Measurements from ENCODE around the gene MAST3. TPM values are rescaled to one million over a fixed set of nuclear protein-coding genes. Genes with fewer than 3 reads are reported as not detected.

The MAST3 gene
- total RNA-seq, 1 donor from 2014 or later: 16.6 TPM

- H3K27ac Mint-ChIP-seq: no peak overlapping the region
- no peaks in the 10 kb centered on the region for H3K27me3 Mint-ChIP-seq (ENCODE audit: low read depth)
- no peaks in the 10 kb centered on the region for H3K9me3 Mint-ChIP-seq
- peaks cover 13% of the 10 kb centered on the region for H3K36me3 Mint-ChIP-seq (ENCODE audit: low read depth)
- peaks cover 2% of the 10 kb centered on the region for H3K4me1 Mint-ChIP-seq (ENCODE audit: low read depth)
- intact Hi-C loops (cut with micrococcal nuclease): loop anchor here (10.0 kb wide), 1 partner anchor 157 kb away; the partner anchor contains the start of gene ARRDC2
- peak overlapping the region; percentile 5 for H3K4me3 Mint-ChIP-seq (ENCODE audit: low read depth)
- no peak for DNase-seq (ENCODE audit: low spot score)
Observed at GRCh38 chr19:18161636-18162002, 64.0 kb downstream of the MAST3 start.

DNA sequence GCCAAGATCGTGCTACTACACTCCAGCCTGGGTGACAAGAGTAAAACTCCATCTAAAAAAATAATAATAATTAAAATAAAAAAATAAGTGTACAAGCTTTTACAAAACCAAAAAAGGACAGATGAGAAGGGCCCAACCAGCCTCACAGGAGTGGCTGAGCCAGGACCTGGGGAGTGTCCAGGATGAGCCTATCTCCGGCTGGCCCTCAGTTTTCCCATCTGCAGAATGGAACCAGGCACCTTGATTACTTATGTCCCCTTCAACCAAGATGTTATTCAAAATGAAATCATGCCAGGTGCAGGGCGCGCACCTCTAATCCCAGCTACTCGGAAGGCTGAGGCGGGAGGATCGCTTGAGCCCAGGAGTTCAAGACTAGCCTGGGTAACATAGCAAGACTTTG is 66.5 kb downstream of the MAST3 start:
- Mint-ChIP-seq H3K36me3 (ENCODE audit: low read depth) (peaks cover 21% of the 10 kb centered on the region), H3K4me1 (ENCODE audit: low read depth) (peaks cover 2% of the 10 kb centered on the region), H3K27ac (no peak overlapping the region), H3K27me3 (ENCODE audit: low read depth) (no peaks in the 10 kb centered on the region), H3K9me3 (no peaks in the 10 kb centered on the region), H3K4me3 (ENCODE audit: low read depth) (no peak overlapping the region)
- intact Hi-C loops (cut with micrococcal nuclease): loop anchor here (10.0 kb wide), 1 partner anchor 159 kb away; the partner anchor contains the start of gene ARRDC2
- no peak for DNase-seq (ENCODE audit: low spot score)

DNA sequence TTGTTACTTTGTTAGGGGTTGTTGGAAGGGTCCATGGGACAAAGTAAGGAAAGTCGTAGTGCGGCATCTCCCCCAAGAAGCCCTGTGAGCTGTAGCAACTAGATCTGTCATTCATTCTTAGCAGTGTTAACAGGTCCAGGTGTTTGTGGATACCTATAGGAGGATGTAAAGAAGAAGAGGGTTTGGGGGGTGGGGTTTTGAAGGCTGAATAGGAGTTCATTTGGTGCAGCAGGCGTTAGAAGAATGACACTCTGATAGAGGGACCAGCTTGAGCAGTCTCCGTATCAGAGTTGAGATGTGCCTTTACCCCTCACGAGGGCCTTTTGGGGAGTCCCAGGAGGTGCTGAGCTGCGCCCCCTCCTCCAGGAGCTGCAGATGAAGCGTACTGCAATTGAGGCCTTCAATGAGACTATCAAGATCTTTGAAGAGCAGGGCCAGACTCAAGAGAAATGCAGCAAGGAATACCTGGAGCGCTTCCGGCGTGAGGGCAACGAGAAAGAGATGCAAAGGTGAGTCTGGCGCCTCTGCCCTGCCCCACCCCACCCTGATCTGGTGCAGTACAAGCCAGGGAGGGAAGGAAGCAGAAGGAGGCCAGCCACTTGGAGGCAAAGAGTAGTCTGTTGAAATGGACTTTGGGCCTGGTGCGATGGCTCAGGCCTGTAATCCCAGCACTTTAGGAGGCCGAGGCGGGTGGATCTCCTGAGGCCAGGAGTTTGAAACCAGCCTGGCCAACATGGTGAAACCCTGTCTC is 68.4 kb downstream of the MAST3 start:
- Mint-ChIP-seq H3K27me3 (ENCODE audit: low read depth) (no peaks in the 10 kb centered on the region), H3K4me1 (ENCODE audit: low read depth) (no peaks in the 10 kb centered on the region), H3K27ac (no peak overlapping the region), H3K4me3 (ENCODE audit: low read depth) (no peak overlapping the region), H3K36me3 (ENCODE audit: low read depth) (peaks cover 25% of the 10 kb centered on the region), H3K9me3 (no peaks in the 10 kb centered on the region)
- intact Hi-C loops (cut with micrococcal nuclease): loop anchor here (10.0 kb wide), 1 partner anchor 161 kb away; the partner anchor contains the start of gene ARRDC2
- DNase-seq (ENCODE audit: low spot score): no peak

DNA sequence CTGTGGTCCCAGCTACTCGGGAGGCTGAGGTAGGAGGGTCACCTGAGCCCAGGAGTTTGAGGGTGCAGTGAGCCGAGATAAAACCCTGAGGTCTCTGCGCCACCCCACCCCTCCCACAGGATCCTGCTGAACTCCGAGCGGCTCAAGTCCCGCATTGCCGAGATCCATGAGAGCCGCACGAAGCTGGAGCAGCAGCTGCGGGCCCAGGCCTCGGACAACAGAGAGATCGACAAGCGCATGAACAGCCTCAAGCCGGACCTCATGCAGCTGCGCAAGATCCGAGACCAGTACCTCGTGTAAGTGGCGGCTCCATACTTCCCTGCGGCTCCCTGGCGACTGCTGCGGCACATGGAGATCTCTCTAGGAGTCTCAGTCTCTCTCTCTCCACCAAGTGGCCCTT is 69.4 kb downstream of the MAST3 start:
- Mint-ChIP-seq H3K27ac (no peak overlapping the region), H3K27me3 (ENCODE audit: low read depth) (no peaks in the 10 kb centered on the region), H3K9me3 (no peaks in the 10 kb centered on the region), H3K4me3 (ENCODE audit: low read depth) (no peak overlapping the region), H3K36me3 (ENCODE audit: low read depth) (peaks cover 25% of the 10 kb centered on the region), H3K4me1 (ENCODE audit: low read depth) (peaks cover 4% of the 10 kb centered on the region)
- DNase-seq (ENCODE audit: low spot score): no peak
- intact Hi-C loops (cut with micrococcal nuclease): loop anchor here (10.0 kb wide), 1 partner anchor 162 kb away; the partner anchor contains the start of gene ARRDC2

- H3K27ac Mint-ChIP-seq: no peak overlapping the region
- H3K4me3 Mint-ChIP-seq (ENCODE audit: low read depth): no peak overlapping the region
- H3K4me1 Mint-ChIP-seq (ENCODE audit: low read depth): peaks cover 8% of the 10 kb centered on the region
- no peaks in the 10 kb centered on the region for H3K27me3 Mint-ChIP-seq (ENCODE audit: low read depth)
- H3K36me3 Mint-ChIP-seq (ENCODE audit: low read depth): peaks cover 25% of the 10 kb centered on the region
- DNase-seq (ENCODE audit: low spot score): peak; percentile 47
- no peaks in the 10 kb centered on the region for H3K9me3 Mint-ChIP-seq
- intact Hi-C loops (cut with micrococcal nuclease): loop anchor here (1.0 to 10.0 kb wide), 2 partner anchors 55 to 163 kb away; partner anchors contain the start of gene ARRDC2
Observed at GRCh38 chr19:18167975-18168645, 70.5 kb downstream of the MAST3 start.

DNA sequence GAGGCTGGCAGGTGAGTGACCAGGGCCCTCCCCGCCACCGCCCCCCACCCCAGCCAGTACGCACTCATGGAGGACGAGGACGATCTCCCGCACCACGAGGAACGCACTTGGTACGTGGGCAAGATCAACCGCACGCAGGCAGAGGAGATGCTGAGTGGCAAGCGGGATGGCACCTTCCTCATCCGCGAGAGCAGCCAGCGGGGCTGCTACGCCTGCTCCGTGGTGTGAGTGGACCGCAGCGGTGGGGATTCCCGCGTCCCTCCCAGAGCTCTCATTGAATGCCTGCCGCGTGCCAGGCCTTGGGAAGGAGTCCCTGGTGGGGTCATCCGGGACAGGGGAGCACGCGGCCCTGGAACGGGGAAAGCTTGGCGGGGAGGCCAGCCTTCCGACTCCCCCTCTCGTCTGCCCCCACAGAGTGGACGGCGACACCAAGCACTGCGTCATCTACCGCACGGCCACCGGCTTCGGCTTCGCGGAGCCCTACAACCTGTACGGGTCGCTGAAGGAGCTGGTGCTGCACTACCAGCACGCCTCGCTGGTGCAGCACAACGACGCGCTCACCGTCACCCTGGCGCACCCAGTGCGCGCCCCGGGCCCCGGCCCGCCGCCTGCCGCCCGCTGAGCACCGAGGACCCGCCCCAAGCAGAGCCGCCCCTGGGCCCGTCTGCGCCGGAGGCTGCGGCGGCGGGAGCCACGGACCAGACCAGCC is 71.2 kb downstream of the MAST3 start:
- H3K27me3 Mint-ChIP-seq (ENCODE audit: low read depth): no peaks in the 10 kb centered on the region
- intact Hi-C loops (cut with micrococcal nuclease): loop anchor here (1.0 to 10.0 kb wide), 2 partner anchors 56 to 164 kb away; partner anchors contain the start of gene ARRDC2
- no peak overlapping the region for H3K4me3 Mint-ChIP-seq (ENCODE audit: low read depth)

GRCh38 chr19:18170714-18171255 is 73.2 kb downstream of the MAST3 start:
- no peak for DNase-seq (ENCODE audit: low spot score)
- intact Hi-C loops (cut with micrococcal nuclease): no loop called here
- Mint-ChIP-seq H3K9me3 (no peaks in the 10 kb centered on the region), H3K4me1 (ENCODE audit: low read depth) (peaks cover 22% of the 10 kb centered on the region), H3K27me3 (ENCODE audit: low read depth) (no peaks in the 10 kb centered on the region), H3K36me3 (ENCODE audit: low read depth) (peaks cover 19% of the 10 kb centered on the region), H3K27ac (no peak overlapping the region), H3K4me3 (ENCODE audit: low read depth) (no peak overlapping the region)

More for the DNA sequence above, 71.2 kb downstream of the MAST3 start:
- Mint-ChIP-seq H3K36me3 (ENCODE audit: low read depth) (peaks cover 25% of the 10 kb centered on the region), H3K4me1 (ENCODE audit: low read depth) (peaks cover 11% of the 10 kb centered on the region), H3K27ac (no peak overlapping the region), H3K9me3 (no peaks in the 10 kb centered on the region)
- no peak for DNase-seq (ENCODE audit: low spot score)

GRCh38 chr19:18171605-18172327 is 74.2 kb downstream of the MAST3 start:
- H3K4me1 Mint-ChIP-seq (ENCODE audit: low read depth): peaks cover 22% of the 10 kb centered on the region
- H3K27me3 Mint-ChIP-seq (ENCODE audit: low read depth): no peaks in the 10 kb centered on the region
- H3K27ac Mint-ChIP-seq: peak overlapping the region; percentile 12
- no peak overlapping the region for H3K4me3 Mint-ChIP-seq (ENCODE audit: low read depth)
- H3K9me3 Mint-ChIP-seq: no peaks in the 10 kb centered on the region
- peaks cover 15% of the 10 kb centered on the region for H3K36me3 Mint-ChIP-seq (ENCODE audit: low read depth)
- no peak for DNase-seq (ENCODE audit: low spot score)
- intact Hi-C loops (cut with micrococcal nuclease): no loop called here

GRCh38 chr19:18172331-18173053 is 74.9 kb downstream of the MAST3 start:
- Mint-ChIP-seq H3K9me3 (no peaks in the 10 kb centered on the region), H3K4me3 (ENCODE audit: low read depth) (peak overlapping the region; percentile 42), H3K36me3 (ENCODE audit: low read depth) (peaks cover 18% of the 10 kb centered on the region), H3K4me1 (ENCODE audit: low read depth) (peaks cover 22% of the 10 kb centered on the region), H3K27ac (no peak overlapping the region), H3K27me3 (ENCODE audit: low read depth) (no peaks in the 10 kb centered on the region)
- intact Hi-C loops (cut with micrococcal nuclease): no loop called here
- no peak for DNase-seq (ENCODE audit: low spot score)

GRCh38 chr19:18173054-18173571 is 75.5 kb downstream of the MAST3 start:
- H3K27me3 Mint-ChIP-seq (ENCODE audit: low read depth): no peaks in the 10 kb centered on the region
- H3K9me3 Mint-ChIP-seq: no peaks in the 10 kb centered on the region
- intact Hi-C loops (cut with micrococcal nuclease): no loop called here
- H3K27ac Mint-ChIP-seq: peak overlapping the region; percentile 58
- DNase-seq (ENCODE audit: low spot score): no peak
- H3K4me3 Mint-ChIP-seq (ENCODE audit: low read depth): peak overlapping the region; percentile 85
- H3K36me3 Mint-ChIP-seq (ENCODE audit: low read depth): peaks cover 14% of the 10 kb centered on the region
- peaks cover 22% of the 10 kb centered on the region for H3K4me1 Mint-ChIP-seq (ENCODE audit: low read depth)

GRCh38 chr19:18173572-18174288 is 76.2 kb downstream of the MAST3 start, which contains the start of gene IFI30:
Gene IFI30, plus strand, starts transcription at chr19:18173813. Its CDS starts 29 bp downstream, at chr19:18173842.
- intact Hi-C loops (cut with micrococcal nuclease): loop anchor here (2.0 kb wide), 1 partner anchor 19 kb away; the partner anchor contains the start of gene MPV17L2
- peak within 1 kb of the TSS; percentile 85 for H3K4me3 Mint-ChIP-seq (ENCODE audit: low read depth)
- peak; percentile 58 for DNase-seq (ENCODE audit: low spot score)
- peaks cover 10% of the 10 kb centered on the region for H3K36me3 Mint-ChIP-seq (ENCODE audit: low read depth)
- H3K4me1 Mint-ChIP-seq (ENCODE audit: low read depth): peaks cover 22% of the 10 kb centered on the region
- H3K27ac Mint-ChIP-seq: peak within 1 kb of the TSS; percentile 67
- no peaks in the 10 kb centered on the region for H3K9me3 Mint-ChIP-seq
- H3K27me3 Mint-ChIP-seq (ENCODE audit: low read depth): no peaks in the 10 kb centered on the region
